Fibroblast of villous mesenchyme (primary cell): Measurements from ENCODE around the gene USP28. TPM values are rescaled to one million over a fixed set of nuclear protein-coding genes. Genes with fewer than 3 reads are reported as not detected.

Experiments
- DNase-seq: peaks from one replicate; pipeline ENCODE4 v3.0.0-alpha.2; 2010; ENCODE audit warnings: low read depth
- H3K4me3 ChIP-seq: 2 replicates; pipeline ENCODE4 v1.5.1; 2011; ENCODE audit warnings: low read depth, mild to moderate bottlenecking, low read length
- CTCF ChIP-seq: IDR thresholded peaks from 2 replicates; pipeline ENCODE4 v1.5.1; 2012; ENCODE audit warnings: low read depth, mild to moderate bottlenecking, low read length; ENCODE audit not compliant: insufficient read depth
- total RNA-seq: library from RNA; depleted of rRNA; stranded (reverse); fragments of >200 nt; gene quantifications from 2 replicates; pipeline ENCODE4 v1.2.3, GENCODE V29; 2012

The USP28 gene
- total RNA-seq, 1 donor, result 37.1 TPM

DNA sequence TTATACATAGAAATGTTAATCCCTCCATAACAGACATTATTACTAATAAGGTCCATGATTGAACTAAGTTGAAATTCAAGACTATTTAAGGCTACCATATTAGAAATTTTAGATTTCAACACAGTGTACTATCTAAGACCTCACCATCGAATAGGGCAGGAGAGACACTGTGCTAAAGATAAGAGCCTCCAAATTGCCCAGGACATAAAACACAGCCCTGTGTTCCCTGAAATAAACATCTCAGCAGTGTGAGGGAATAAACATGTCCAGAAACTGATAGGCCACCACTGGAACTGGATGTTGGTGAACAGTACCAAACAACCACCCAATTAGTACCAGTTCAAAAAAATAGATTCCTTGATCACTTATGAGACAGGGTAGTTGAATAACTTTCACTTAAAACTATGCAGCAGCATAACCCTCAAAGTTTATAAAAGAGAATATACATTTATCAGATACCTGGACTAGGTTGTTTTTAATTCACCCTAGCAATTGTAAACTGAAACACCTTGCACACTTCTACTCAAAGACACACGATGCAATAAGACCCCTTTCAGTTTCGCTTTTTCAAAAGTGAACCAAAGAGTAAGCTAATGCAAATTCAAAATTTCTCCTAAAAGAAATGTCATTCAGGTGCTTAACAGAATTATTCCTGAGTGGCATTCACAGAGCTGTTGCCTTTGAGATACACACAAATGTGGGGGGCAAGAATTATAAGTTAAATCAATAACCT, 34.3 kb downstream of the USP28 start:
- DNase-seq, result no peak
- no peak overlapping the region for H3K4me3 ChIP-seq
- no peak for TF ChIP-seq CTCF

DNA sequence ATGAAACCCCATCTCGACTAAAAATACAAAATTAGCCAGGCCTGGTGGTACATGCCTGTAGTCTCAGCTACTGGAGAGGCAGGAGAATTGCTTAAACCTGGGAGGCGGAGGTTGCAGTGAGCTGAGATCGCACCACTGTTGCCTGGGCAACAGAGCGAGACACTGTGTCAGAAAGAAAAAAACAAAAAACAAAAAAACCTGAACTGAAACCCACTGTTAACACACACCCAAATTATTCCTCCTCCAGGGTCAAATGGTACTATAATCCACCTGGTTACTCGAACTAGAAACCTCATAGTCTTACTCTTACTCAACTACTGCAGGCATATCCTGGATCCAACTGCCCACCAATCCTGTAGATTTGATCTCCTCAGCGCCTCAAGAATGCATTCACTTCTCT, 35.5 kb downstream of the USP28 start:
- no peak overlapping the region for H3K4me3 ChIP-seq
- no peak for TF ChIP-seq CTCF
- DNase-seq, result no peak

GRCh38 chr11:113838005-113838404, 37.4 kb downstream of the USP28 start:
- no peak for DNase-seq
- no peak for TF ChIP-seq CTCF
- H3K4me3 ChIP-seq, result no peak overlapping the region

DNA sequence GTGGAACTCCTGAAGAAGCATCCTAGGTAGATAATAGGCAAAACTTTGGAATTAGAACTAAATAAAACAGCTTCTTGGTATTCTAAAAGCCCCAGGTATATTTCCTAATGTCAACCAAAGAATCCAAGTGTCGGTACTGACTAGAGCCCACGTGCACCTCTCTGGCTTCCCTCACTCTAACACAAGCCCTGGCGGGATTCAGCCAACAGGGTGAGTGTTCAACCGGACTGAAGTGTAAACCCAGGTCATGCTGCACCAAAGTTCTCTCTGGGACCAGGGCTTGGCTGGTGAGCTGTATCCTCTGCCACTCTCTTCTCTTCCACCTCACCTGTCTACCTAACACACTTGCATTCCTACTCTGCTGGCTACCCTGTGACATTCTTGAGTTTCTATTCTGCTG, 40.1 kb downstream of the USP28 start:
- no peak for TF ChIP-seq CTCF
- H3K4me3 ChIP-seq, result no peak overlapping the region
- DNase-seq, result no peak

- no peak for TF ChIP-seq CTCF
- no peak overlapping the region for H3K4me3 ChIP-seq
- DNase-seq, result no peak
Measured at GRCh38 chr11:113833151-113833550, 42.2 kb downstream of the USP28 start.

- DNase-seq, result no peak
- no peak overlapping the region for H3K4me3 ChIP-seq
- no peak for TF ChIP-seq CTCF
Measured at GRCh38 chr11:113831314-113831713, 44.1 kb downstream of the USP28 start.

GRCh38 chr11:113829751-113830150, 45.6 kb downstream of the USP28 start:
- TF ChIP-seq CTCF, result no peak
- no peak for DNase-seq
- H3K4me3 ChIP-seq, result no peak overlapping the region
